Tibial nerve (tissue), 4 donors: Measurements from ENCODE around the gene IRF4.

ENCODE experiments used
- CTCF ChIP-seq, 5 experiments: fragments of 200-600 bp in 3 of 5; fragments of 450-650 bp in 2 of 5; sonication (generic) in 3 of 5; IDR thresholded peaks; one replicate each; pipeline ENCODE4 v1.5.1; 2016 to 2019; ENCODE audit warnings: antibody characterized with exemption in 5 of 5, mild to moderate bottlenecking in 3 of 5, moderate library complexity in 2 of 5
- EP300 ChIP-seq, 2 donors: sonication (generic); formaldehyde crosslinking; IDR thresholded peaks; one replicate each; pipeline ENCODE4 v1.6.1; 2017; ENCODE audit warnings: antibody characterized with exemption in 2 of 2, mild to moderate bottlenecking in 1 of 2
- POLR2A ChIP-seq, 2 donors: fragments of 450-650 bp; IDR thresholded peaks; one replicate each; pipeline ENCODE4 v1.6.1; 2017; ENCODE audit warnings: antibody characterized with exemption in 2 of 2, mild to moderate bottlenecking in 2 of 2, moderate library complexity in 2 of 2

GRCh38 chr6:428047-428603, 36.6 kb downstream of the IRF4 start:
- TF ChIP-seq EP300 (IDR thresholded peaks at IDR 0.05) (no peak), CTCF (IDR thresholded peaks at IDR 0.05) (no peak), POLR2A (IDR thresholded peaks at IDR 0.05) (no peak)
